HepG2 (cell line): Measurements from ENCODE around the gene SH3YL1. TPM values are rescaled to one million over a fixed set of nuclear protein-coding genes. Genes with fewer than 3 reads are reported as not detected.

Source experiments
- DPF2 ChIP-seq: sonication (generic); formaldehyde crosslinking; IDR thresholded peaks from 2 replicates; pipeline ENCODE4 v1.4.0; 2020; ENCODE audit warnings: mild to moderate bottlenecking, low read depth, missing genetic modification reagents, borderline replicate concordance
- EP300 ChIP-seq, 3 experiments: sonication (generic) in 1 of 3; formaldehyde crosslinking in 1 of 3; IDR thresholded peaks; 2 replicates each; pipeline versions ENCODE4 v1.5.1 to v1.6.1; 2011 to 2020; ENCODE audit warnings: low read depth in 2 of 3, low read length in 2 of 3, borderline replicate concordance in 1 of 3, improper control_type of control experiment in 1 of 3, mild to moderate bottlenecking in 1 of 3, missing genetic modification reagents in 1 of 3, moderate library complexity in 1 of 3
- HDAC6 ChIP-seq: fragments of 200-600 bp; sonication (generic); IDR thresholded peaks from 2 replicates; pipeline ENCODE4 v1.7.0; 2017; ENCODE audit warnings: mild to moderate bottlenecking, antibody characterized with exemption, low read length, low read depth
- HIVEP1 ChIP-seq: sonication (generic); formaldehyde crosslinking; IDR thresholded peaks from 2 replicates; pipeline ENCODE4 v1.4.0; 2020; ENCODE audit warnings: mild to moderate bottlenecking, missing genetic modification reagents
- IRF1 ChIP-seq: sonication (generic); formaldehyde crosslinking; IDR thresholded peaks from 2 replicates; pipeline ENCODE4 v1.4.0; 2020; ENCODE audit warnings: low read depth, mild to moderate bottlenecking, missing genetic modification reagents
- ISL2 ChIP-seq: sonication (generic); formaldehyde crosslinking; IDR thresholded peaks from 2 replicates; pipeline ENCODE4 v1.5.0; 2020; ENCODE audit warnings: missing genetic modification reagents
- NONO ChIP-seq, 2 experiments: fragments of 450-650 bp in 1 of 2; sonication (generic) in 1 of 2; formaldehyde crosslinking in 1 of 2; IDR thresholded peaks in 1 of 2; conservative IDR thresholded peaks in 1 of 2; 2 replicates each; pipeline versions ENCODE4 v1.6.1 to v1.8.0; 2017 to 2022; ENCODE audit warnings: mild to moderate bottlenecking in 1 of 2, missing genetic modification reagents in 1 of 2, moderate library complexity in 1 of 2
- RELA ChIP-seq: sonication (generic); formaldehyde crosslinking; IDR thresholded peaks from 2 replicates; pipeline ENCODE4 v1.4.0; 2020; ENCODE audit warnings: missing genetic modification reagents
- SYNCRIP ChIP-seq: fragments of 200-400 bp; formaldehyde crosslinking; IDR thresholded peaks from 2 replicates; pipeline ENCODE4 v1.6.1; 2018; ENCODE audit warnings: mild to moderate bottlenecking, low read depth, low read length; ENCODE audit not compliant: insufficient read depth
- ZNF180 ChIP-seq: sonication (generic); formaldehyde crosslinking; IDR thresholded peaks from 2 replicates; pipeline ENCODE4 v1.4.0; 2020; ENCODE audit warnings: low read depth, missing genetic modification reagents, borderline replicate concordance
- ZNF3 ChIP-seq: IDR thresholded peaks from 2 replicates; pipeline ENCODE4 v1.7.0; 2017; ENCODE audit warnings: inconsistent platforms
- ZNF30 ChIP-seq: sonication (generic); formaldehyde crosslinking; IDR thresholded peaks from 2 replicates; pipeline ENCODE4 v1.5.0; 2020; ENCODE audit warnings: mild to moderate bottlenecking, missing genetic modification reagents
- ZNF484 ChIP-seq: sonication (generic); formaldehyde crosslinking; IDR thresholded peaks from 2 replicates; pipeline ENCODE4 v1.5.1; 2020; ENCODE audit warnings: mild to moderate bottlenecking, low read depth, missing genetic modification reagents, borderline replicate concordance
- ZNF674 ChIP-seq: sonication (generic); formaldehyde crosslinking; IDR thresholded peaks from 2 replicates; pipeline ENCODE4 v1.5.0; 2020; ENCODE audit warnings: low read depth, mild to moderate bottlenecking, missing genetic modification reagents
- polyA plus RNA-seq, 8 experiments: library from polyadenylated mRNA; depleted of rRNA in 3 of 8; stranded (reverse) in 7 of 8; unstranded in 1 of 8; fragments of >200 nt; fragmentation: Illumina TruSeq in 4 of 8; extraction: Trizol in 4 of 8; gene quantifications; 2 replicates each; pipeline versions ENCODE4 v1.2.1 to v1.2.3, GENCODE V29; 2011 to 2016; ENCODE audit warnings: low read depth in 4 of 8, missing spikeins in 1 of 8, mixed read lengths in 1 of 8; ENCODE audit not compliant: insufficient read depth in 1 of 8
- total RNA-seq, 5 experiments: library from RNA; depleted of rRNA; stranded (reverse); fragments of >200 nt; fragmentation: Illumina TruSeq; extraction: Trizol; gene quantifications; 2 replicates each; pipeline ENCODE4 v1.2.3, GENCODE V29; 2016; ENCODE audit warnings: low read depth in 1 of 5
- TF ChIP-seq, protein P1 (sequence below): sonication (generic); formaldehyde crosslinking; IDR thresholded peaks from 2 replicates; pipeline ENCODE4 v1.4.0; 2020; ENCODE audit warnings: missing genetic modification reagents
- TF ChIP-seq, protein P2 (sequence below): sonication (generic); formaldehyde crosslinking; IDR thresholded peaks from 2 replicates; pipeline ENCODE4 v1.4.0; 2020; ENCODE audit warnings: missing genetic modification reagents
- TF ChIP-seq, protein P3 (sequence below): sonication (generic); formaldehyde crosslinking; IDR thresholded peaks from 2 replicates; pipeline ENCODE4 v1.4.0; 2020; ENCODE audit warnings: missing genetic modification reagents, borderline replicate concordance
- TF ChIP-seq, protein P4 (sequence below): sonication (generic); formaldehyde crosslinking; IDR thresholded peaks from 2 replicates; pipeline ENCODE4 v1.5.1; 2020; ENCODE audit warnings: missing genetic modification reagents, mild to moderate bottlenecking, borderline replicate concordance

SH3YL1 gene
- total and polyA plus RNA-seq, 2 of the 13 experiments (the other 11 are each of a cell fraction or from before 2014, with no cell fraction given) = 13.0 to 48.2 TPM

DNA sequence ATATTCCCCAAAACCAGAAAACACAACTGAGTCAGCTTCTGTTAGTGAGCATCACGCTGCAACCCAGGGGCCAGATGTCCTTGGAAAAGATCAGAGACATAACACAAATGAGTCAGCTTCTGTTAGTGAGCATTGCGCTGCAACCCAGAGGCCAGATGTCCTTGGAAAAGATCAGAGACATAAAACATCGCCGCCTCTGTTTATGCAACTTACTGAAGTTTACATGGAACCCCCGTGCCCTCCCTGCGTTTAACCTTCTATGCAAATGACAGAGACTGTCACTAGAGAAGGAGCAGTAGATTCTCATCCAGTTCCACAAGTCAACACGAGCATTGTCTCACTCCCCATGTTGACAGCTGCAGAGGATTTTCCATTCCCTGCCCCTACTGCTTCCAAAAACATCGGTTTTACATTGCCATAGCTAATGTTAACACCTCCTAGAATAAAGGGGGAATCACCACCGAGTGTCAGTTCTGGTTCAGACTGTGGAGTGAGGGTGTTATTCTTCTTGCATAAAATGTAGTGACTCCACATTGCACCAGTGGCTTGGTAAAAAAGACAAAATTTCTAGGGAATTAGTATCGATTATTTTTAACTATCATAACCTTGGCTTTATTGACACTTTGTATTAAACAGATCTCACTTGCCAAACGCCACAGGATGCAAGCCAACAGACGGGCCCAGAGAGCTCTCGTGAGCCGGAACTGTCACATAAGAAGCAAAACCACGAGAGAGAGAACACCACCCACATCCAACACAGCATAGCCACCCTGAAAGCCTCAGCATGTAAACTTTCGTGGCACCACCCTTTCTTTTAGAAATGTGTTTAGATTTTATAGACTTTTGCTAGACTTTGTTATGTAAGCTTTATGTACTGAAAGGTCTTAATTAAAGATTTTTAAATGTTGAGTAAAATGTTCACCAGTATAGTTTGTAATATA is 87.7 kb downstream of the SH3YL1 start (continued):
- TF ChIP-seq DPF2 = peak; percentile 93
- TF ChIP-seq ZNF484 (CRISPR knock-in tag) = no peak
- TF ChIP-seq ZNF30 (CRISPR knock-in tag) = no peak
- peak; percentile 65 to 98; a peak in 3 of 4 replicates for TF ChIP-seq EP300 (IDR thresholded peaks at IDR 0.05; ENCODE audit: low read depth in 2 of 2, low read length in 2 of 2)
- TF ChIP-seq EP300 (CRISPR knock-in tag; IDR thresholded peaks at IDR 0.05; ENCODE audit: borderline replicate concordance) = peak; percentile 98
- TF ChIP-seq, protein P1, sequence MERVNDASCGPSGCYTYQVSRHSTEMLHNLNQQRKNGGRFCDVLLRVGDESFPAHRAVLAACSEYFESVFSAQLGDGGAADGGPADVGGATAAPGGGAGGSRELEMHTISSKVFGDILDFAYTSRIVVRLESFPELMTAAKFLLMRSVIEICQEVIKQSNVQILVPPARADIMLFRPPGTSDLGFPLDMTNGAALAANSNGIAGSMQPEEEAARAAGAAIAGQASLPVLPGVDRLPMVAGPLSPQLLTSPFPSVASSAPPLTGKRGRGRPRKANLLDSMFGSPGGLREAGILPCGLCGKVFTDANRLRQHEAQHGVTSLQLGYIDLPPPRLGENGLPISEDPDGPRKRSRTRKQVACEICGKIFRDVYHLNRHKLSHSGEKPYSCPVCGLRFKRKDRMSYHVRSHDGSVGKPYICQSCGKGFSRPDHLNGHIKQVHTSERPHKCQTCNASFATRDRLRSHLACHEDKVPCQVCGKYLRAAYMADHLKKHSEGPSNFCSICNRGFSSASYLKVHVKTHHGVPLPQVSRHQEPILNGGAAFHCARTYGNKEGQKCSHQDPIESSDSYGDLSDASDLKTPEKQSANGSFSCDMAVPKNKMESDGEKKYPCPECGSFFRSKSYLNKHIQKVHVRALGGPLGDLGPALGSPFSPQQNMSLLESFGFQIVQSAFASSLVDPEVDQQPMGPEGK (CRISPR knock-in tag) = peak; percentile 96
- TF ChIP-seq, protein P2, sequence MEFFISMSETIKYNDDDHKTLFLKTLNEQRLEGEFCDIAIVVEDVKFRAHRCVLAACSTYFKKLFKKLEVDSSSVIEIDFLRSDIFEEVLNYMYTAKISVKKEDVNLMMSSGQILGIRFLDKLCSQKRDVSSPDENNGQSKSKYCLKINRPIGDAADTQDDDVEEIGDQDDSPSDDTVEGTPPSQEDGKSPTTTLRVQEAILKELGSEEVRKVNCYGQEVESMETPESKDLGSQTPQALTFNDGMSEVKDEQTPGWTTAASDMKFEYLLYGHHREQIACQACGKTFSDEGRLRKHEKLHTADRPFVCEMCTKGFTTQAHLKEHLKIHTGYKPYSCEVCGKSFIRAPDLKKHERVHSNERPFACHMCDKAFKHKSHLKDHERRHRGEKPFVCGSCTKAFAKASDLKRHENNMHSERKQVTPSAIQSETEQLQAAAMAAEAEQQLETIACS (CRISPR knock-in tag) = no peak
- TF ChIP-seq, protein P3, sequence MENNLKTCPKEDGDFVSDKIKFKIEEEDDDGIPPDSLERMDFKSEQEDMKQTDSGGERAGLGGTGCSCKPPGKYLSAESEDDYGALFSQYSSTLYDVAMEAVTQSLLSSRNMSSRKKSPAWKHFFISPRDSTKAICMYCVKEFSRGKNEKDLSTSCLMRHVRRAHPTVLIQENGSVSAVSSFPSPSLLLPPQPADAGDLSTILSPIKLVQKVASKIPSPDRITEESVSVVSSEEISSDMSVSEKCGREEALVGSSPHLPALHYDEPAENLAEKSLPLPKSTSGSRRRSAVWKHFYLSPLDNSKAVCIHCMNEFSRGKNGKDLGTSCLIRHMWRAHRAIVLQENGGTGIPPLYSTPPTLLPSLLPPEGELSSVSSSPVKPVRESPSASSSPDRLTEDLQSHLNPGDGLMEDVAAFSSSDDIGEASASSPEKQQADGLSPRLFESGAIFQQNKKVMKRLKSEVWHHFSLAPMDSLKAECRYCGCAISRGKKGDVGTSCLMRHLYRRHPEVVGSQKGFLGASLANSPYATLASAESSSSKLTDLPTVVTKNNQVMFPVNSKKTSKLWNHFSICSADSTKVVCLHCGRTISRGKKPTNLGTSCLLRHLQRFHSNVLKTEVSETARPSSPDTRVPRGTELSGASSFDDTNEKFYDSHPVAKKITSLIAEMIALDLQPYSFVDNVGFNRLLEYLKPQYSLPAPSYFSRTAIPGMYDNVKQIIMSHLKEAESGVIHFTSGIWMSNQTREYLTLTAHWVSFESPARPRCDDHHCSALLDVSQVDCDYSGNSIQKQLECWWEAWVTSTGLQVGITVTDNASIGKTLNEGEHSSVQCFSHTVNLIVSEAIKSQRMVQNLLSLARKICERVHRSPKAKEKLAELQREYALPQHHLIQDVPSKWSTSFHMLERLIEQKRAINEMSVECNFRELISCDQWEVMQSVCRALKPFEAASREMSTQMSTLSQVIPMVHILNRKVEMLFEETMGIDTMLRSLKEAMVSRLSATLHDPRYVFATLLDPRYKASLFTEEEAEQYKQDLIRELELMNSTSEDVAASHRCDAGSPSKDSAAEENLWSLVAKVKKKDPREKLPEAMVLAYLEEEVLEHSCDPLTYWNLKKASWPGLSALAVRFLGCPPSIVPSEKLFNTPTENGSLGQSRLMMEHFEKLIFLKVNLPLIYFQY (CRISPR knock-in tag) = 0 out of 2 replicates have a peak, but pooled peaks have one; percentile 22
- peak; percentile 98 for TF ChIP-seq ISL2 (CRISPR knock-in tag)
- TF ChIP-seq IRF1 (CRISPR knock-in tag) = no peak
- TF ChIP-seq RELA (CRISPR knock-in tag) = peak; percentile 81; the same call in 1 of the 2 replicates
- no peak; the same call in 1 of the 2 replicates for TF ChIP-seq HDAC6
- no peak; the same call in 1 of the 2 replicates for TF ChIP-seq HIVEP1 (CRISPR knock-in tag)
- no peak for TF ChIP-seq ZNF180
- TF ChIP-seq ZNF3 (CRISPR knock-in tag) = no peak
- TF ChIP-seq NONO (IDR thresholded peaks at IDR 0.05) = no peak
- no peak for TF ChIP-seq NONO (CRISPR knock-in tag; conservative IDR thresholded peaks at IDR 0.05)
- TF ChIP-seq, protein P4, sequence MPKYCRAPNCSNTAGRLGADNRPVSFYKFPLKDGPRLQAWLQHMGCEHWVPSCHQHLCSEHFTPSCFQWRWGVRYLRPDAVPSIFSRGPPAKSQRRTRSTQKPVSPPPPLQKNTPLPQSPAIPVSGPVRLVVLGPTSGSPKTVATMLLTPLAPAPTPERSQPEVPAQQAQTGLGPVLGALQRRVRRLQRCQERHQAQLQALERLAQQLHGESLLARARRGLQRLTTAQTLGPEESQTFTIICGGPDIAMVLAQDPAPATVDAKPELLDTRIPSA (CRISPR knock-in tag) = no peak; the same call in 1 of the 2 replicates
- TF ChIP-seq ZNF674 (CRISPR knock-in tag) = no peak
- TF ChIP-seq SYNCRIP = no peak
